DMS153 treated with DMSO at 0.1 percent for 48 hours (cell line): ENCODE data around the gene CHN1.

ENCODE experiments used
- DNase-seq: peaks from one replicate; lab custom pipeline; 2025; ENCODE audit not compliant: unreplicated experiment; lab: John Stamatoyannopoulos, UW

Gene CHN1

DNA sequence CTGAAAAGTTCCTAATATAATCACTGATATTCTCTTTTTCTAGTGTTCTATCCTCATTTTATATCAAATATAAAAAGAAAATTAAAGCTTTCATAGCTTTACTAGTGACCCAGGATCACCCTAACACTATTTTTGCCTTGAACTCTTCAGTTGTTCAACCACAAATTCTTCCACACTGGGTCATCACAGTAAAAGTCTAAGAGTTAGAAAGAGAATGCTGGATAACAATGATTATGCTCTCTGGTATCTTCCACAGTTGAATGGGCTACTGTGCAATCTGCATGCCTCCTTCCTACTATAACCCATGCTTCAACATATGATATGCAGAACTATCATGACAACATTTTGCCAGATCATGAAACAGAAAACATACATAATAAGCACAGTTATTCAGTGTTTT, 32.3 kb downstream of the CHN1 start:
- DNase-seq = no peak

DNA sequence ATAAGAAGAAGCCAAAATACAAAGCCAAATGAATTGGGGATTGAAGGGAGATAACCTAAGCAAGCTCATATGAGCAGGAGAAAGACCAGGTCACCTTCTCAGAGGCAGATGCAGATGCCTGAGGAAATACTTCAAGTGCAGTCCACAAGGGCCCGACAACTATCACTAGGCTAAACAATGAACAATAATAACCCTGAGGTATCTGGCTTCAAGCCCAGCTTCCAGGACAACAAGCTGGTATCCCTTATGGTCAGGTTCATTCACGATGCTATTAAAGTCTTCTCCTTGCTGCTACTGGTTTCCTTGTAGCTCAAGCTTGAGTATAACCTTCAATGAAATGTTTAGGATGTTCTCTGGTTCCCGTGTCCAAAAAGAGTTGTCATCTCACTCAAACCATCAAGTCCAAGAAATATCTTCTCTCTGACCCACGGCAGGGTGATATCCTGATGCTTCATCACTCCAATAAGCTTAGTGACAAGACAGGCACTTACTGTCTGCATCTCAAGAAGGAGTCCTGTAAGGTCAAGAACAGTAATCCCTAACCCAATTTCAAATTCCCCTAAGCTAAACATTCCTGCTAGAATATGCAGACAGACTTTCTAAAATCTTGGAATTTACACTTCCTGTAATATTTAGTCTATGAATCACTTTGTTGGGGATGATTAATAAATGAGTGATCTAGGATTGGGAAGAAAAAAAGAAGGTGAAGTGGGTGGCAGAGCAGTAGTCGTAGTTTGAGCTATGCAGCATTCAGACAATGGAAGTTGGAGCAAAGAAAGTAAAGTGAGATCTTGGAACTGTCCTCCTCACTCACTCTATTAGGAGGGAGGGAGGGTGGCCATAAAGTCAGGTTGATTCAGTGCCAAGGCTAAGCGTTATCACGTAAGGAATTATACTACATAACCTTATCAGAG, 33.1 kb downstream of the CHN1 start:
- DNase-seq = peak; percentile 34

DNA sequence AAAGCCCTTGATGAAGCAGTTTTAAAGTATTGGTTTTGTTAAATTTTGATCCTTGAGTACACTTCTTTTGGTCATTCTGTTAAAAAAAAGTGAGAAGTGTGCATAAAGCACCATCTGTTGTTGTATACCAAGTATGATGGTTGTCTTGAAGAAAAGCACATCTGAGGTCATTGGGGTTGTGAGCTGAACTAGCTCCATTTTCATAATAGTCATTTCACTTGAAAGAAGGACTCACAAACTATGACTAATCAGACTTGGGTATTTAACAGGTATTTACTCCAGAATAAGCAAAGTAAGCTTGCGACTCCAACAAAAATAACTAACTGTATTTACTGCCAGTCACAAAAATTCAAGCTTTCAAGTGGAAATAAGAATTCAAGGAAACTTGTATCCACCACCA, 35.1 kb downstream of the CHN1 start:
- no peak for DNase-seq

DNA sequence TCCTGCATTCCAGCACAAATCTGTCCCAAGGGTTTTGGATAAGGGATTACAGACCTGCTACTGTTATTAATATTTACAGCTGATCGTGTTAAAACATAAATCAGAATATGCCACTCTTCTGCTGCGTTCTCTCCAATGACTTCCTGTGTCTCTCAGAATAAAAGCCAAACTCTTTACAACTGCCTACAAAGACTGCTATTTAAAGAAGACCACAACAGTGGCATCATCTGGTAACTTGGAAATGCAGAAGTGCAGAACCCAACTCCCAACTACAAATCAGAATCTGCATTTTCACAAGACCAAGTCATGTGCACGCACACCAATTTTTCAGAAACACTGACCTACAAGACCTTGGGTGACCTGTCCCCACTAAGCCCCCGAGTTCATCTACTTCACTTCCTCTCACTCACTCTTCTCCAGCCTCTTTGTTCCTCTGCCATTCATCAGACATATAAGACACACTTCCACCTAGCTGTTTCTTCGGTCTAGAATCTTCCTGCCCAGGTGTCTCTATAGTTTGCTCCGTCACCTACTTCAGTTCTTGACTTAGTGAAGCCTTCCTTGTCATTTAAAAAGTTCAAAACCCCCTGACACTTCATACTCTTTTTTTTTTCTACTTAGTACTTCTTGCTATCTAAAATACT, 36.0 kb downstream of the CHN1 start:
- no peak for DNase-seq

DNA sequence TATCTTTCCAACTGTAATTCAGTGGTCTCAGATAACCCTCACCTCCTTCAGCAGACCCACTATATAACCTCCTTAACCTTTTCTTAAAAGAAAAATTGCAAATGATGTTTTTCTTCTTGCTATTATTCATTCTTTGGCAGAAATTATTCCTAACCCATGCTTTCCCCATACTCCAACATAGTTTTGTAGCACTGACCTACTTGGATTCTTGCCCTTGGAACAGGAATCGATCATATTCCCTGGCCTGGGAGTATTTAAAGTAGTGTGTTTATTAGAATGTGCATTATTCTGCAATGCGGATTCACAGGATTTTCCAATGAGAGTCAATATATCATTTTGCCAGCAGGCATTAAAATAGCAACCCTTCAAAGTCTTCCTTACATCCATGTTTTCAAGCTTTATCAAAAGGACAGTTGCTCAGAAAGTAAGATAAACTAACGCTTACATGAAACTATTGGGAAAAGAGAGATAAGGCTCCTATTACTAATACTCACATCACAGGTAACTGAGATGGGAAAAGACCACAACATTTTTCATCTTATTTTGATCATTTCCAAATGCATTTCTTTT, 37.4 kb downstream of the CHN1 start:
- no peak for DNase-seq

DNA sequence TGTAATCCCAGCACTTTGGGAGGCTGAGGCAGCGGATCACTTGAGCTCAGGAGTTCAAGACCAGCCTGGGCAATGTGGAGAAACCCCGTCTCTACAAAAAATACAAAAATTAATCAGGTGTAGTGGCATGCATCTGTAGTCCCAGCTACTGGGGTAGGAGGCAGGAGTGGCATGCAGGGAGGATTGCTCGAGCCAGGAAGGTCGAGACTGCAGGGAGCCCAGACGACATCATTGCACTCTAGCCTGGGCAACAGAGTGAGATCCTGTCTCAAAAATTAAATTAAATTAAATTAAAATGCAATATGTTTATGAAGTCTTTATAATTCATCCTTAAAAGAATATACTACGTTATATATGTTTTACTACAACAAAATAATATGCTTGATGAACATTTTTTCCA, 38.1 kb downstream of the CHN1 start:
- DNase-seq = no peak

DNA sequence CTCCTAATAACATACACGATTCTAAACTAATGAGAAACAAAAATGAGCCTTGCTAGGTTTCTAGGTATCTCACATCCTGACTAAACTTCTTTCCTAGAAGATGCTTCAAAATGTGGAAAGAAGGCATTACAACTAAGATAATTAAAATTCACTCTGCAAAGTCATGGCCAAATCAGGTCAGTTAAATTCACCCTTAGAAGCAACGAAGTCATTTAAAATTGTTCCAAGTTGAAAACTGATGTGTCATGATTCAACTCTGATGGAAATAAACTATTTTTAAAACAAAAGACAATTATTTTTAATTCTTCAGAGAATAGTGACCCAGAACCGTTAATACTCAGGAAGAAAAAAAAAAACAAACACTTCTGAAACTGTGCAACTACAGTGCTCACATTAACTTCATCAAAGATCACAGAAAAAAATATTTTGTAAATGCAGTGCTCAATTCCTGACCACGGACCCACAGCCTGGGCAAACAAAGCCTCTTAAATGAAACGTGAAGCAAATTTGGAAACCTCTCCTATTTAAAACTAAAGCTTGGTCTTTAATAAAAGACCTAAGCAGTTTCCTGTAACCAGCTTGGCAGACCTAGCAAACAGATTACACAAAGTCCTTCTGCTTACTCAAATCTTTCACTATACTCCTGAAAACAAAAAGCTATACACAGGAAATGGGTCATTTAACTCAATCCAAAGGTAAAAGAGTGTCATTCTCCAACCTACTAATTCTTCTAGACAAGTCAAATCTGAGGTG, 39.0 kb downstream of the CHN1 start:
- DNase-seq = peak; percentile 51

DNA sequence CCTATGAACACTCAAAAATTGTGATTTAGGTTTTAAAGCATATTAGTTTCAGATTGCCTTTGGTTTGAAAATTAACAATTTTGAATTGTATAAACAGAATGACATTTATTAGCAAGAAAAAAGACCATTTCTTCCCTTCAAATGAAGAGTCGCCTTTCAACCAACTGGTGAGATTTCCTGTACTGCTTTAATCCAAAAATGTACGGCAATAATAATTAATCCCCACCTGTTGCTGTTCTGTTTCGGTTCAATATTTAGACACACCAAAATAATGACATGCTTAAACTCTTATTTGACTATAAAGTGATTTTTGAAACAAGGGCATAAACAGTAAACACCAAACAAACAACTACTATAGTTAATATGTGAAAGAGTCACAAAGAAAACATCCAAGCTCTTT, 39.6 kb downstream of the CHN1 start:
- DNase-seq = no peak

DNA sequence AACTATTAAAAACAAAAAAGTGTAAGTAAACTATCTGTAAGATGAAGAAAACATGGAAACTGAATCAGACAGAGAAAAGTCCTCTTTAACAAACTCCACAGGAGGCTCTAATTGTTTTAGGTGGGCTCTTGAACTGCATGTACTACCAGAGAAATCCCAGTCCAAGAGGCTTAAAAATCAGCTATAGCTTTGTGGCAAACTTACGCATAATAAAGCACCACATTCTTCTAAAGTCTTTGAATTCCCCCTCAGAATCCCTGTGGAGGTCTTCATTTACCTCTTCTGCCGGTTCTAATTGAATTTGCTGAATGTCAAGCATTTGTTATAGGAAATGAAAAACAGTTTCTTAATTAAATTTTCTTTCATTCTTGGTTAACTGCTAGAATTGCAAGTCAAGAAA, 40.8 kb downstream of the CHN1 start:
- DNase-seq = no peak

DNA sequence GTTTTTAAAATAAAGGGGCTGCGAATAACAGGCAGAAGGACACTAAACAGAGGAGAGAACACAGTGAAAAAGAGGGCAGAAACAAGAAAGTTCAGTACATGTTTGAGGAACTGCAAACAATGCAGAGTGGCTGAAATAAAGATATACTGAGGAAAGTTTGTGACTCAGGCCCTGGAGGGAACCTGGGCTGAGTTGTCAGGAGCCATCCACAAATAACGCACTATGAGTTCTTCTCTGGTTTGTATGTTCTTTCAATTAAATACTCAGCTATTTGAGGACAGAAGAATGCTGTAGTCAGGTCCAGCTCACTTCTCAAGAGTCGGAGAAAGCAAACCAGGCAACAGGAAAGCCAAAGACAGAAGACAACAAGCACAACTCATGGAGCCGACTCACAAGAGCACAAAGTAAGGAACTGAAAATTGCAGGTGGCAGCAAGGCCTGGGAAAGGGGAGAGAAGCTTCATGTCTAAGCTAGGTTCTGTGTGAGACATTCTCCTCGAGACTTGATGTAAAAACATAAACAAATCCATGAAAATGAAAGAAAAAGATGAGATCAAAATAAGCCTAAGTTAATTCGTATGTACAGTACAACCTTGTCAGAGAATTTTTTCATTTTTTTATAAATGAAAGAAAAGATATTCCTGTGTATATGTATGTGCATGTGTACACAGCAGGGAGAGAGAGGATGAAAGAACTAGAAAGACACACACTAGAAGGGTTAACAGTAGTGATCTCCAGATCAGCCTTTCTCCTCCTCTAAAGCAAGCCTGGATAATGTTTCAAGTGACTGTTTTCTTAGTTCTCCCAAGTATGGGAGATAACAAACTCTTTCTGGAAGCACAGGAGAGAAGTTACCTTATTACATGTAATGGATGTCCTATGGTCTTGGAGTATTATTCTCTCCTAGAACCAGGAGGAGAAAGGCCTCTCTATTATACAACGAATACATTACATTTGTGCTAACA, 41.5 kb downstream of the CHN1 start:
- no peak for DNase-seq

DNA sequence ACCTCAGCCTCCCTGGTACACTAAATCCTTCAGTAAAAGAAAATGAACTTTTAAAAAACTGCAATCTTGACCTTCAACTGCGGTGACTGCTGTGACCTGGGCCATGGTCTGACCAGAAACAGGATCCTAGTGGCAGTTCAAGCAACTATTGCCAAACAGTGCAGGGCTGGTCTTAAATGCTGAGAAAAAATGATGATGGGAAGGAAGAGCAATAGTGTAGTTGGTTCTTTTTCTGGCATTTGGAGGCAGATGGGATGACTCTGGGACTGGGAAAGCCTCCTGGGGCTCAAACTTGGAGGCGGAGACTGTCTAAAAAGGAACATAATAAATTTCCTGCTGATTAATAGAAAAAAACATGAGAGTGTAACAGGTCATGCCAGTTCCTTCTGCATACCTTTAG, 45.4 kb downstream of the CHN1 start:
- no peak for DNase-seq

DNA sequence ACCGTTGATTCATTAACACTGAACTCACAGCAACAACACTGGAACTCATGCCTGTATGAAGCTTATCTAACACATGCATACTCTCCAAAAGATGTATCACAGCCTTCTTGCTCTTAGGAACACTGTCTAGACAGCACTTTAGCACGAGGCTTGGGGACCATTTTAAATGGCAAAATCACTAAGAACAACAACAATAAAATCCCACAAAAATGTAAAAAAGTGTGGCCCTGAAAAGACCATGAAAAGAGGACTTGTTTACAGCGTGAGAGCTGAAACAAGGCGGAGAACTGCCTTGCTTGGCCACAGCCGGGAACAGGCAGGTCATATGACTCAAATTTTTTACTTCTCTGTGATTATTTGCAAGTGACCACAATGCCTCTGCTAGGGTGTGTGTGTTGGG, 48.1 kb downstream of the CHN1 start:
- DNase-seq = no peak

DNA sequence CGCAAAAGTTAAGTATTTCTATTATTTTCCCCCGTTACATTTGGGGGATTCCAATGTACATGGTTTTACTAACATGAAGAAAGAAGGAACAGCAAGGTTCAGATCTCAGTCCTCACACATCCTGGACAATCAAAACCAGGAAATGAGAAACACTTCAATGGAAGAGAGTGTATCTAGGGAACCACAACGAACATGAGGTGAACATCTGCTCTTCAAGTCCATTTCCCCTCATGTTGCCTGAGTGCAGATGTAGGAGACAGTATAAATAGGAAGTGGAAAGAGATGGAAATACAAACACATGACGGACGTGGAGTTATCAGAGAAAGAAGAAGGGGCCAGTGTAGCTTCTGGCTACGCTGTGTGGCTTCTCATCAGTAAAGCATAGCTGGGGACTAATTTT, 52.6 kb downstream of the CHN1 start:
- DNase-seq = peak; percentile 69

DNA sequence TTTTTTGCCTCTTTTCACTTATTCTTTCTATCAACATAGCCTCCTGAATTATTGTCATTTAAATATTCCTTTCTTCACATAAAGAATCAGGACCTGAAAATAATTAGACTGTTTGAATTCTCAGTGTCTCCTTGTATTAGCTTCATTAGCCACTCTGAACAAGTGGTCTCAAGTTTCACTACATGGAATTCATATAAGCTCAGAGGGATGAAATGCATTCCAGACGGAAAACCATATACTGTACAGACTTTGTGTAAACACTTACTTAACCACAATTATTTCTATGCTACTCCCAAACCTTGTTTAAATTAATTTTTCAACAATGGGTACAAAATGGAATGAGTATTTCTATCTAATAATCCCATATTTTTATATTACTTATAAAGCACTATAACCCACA, 53.4 kb downstream of the CHN1 start:
- peak; percentile 20 for DNase-seq

DNA sequence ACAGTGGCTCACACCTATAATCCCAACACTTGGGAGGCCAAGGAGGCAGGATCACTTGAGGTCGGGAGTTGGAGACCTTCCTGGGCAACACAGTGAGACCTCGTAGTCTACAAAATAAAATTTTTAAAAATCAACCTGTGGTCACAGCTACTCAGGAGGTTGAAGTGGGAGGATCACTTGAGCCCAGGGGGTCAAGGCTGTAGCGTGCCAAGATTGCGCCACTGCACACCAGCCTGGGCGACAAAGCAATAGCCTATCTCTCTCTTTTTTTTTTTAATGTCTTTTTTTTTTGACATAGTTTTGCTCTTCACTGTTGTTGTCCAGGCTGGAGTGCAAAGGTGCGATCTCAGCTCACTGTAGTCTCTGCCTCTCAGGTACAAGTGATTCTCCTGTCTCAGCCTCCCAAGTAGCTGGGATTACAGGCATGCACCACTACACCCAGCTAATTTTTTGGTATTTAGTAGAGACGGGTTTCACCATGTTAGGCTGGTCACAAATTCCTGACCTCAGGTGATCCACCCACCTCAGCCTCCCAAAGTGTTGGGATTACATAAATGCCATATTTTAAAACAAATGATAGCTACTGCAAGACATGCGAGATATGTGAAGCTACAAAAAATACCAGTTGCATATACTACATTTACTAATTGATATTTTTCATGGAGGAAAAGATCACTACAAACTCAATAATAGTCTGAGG, 55.0 kb downstream of the CHN1 start:
- DNase-seq = no peak

DNA sequence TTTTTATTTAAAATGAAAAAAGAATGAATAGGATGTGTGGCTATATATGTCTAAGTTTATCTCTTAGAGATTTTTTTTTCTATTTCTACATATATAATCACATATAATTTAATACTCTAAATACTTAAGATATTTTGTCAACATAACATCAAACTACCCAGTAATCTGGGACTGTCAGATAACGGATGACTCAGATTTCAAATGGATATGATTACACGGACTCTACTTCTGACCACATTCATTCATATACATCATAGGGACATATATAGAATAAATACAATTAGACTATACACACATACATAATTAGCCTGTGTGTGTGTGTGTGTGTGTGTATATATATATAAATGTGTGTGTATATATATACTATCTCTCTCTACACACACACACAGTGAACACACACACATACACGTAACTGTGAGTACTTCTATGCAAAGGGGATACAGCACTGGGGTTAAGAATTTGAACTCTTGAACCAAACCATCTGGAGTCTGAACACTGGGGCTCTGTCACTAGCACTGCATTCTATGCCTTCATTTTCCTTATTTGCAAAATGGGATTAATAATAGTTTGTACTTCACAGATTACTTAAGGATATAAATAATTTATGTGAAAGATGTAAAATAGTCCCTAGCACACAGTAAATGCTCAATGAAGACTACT, 59.5 kb downstream of the CHN1 start:
- no peak for DNase-seq

DNA sequence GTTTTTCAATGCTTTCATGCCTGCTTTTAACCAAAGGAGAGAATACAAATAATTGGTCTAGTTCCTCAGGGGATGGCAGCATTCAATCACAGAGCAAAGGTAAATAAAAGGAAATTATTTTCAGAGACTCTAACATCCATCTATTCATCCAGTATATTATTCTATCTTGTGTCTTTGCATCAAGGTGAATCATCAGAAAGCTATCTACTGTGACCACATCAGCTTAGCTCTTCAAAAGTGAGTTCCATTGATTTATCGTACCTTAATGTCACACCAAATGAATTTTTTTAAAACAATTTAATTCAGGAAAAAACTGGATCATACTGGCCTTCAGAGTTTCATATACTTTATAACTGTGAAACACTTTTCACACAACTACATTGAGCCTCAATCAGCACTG, 66.1 kb downstream of the CHN1 start:
- no peak for DNase-seq

DNA sequence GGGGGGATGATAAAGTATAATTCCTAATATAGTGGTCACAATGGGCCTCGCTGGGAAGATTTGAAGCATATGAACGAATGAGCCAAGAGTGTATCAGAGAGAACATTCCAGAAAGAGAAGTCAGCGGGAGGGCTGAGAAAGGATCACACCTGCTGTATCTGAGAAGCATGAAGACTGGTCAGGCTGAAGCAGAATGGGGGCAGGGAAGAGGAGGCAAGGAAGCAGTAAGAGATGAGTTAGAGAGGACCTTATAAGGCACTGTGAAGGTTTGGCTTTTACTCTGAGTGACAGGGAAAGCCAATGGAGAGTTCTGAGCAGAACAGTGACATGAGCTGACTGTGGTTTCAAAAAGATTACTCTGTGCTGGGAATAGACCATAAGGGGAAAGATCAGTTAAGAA, 73.5 kb downstream of the CHN1 start:
- no peak for DNase-seq

DNA sequence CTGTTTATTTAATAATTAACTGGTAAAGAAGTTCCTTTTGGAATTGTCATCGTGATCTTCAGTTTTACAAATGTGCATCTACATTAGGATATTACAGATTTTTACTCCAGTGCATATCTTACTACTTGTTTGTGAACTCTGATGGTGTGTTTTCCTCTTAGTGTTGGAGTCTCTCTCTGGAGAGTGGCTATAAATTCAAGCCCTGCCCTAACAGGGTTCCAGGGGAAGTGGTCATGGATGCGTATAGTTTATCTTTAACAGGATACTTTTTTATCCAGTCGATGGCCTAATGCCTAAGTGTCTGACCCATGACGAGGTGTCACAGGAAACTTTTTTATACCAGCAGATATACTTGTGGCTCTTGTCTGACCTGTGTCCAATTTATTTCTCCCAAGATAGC, 75.4 kb downstream of the CHN1 start:
- no peak for DNase-seq
